D721Med (cell line): ENCODE measurements around the gene PHKA2.

Source experiments
- DNase-seq: peaks from one replicate; pipeline ENCODE4 v3.0.0; 2011; ENCODE audit warnings: low spot score; ENCODE audit not compliant: insufficient read length
- FAIRE-seq: peaks from 2 replicates; lab custom pipeline; 2011; peaks lifted over from hg19 to GRCh38; lab: Jason Lieb, UNC
- TF ChIP-seq, protein P1 (sequence below): IDR thresholded peaks from 2 replicates; pipeline ENCODE4 v1.5.1; 2012; ENCODE audit warnings: mild to moderate bottlenecking, control low read depth; ENCODE audit not compliant: insufficient read depth; ENCODE audit errors: missing control alignments

The PHKA2 gene

GRCh38 chrX:18898091-18898490, 85.8 kb downstream of the PHKA2 start:
- DNase-seq, result no peak
- TF ChIP-seq, protein P1, sequence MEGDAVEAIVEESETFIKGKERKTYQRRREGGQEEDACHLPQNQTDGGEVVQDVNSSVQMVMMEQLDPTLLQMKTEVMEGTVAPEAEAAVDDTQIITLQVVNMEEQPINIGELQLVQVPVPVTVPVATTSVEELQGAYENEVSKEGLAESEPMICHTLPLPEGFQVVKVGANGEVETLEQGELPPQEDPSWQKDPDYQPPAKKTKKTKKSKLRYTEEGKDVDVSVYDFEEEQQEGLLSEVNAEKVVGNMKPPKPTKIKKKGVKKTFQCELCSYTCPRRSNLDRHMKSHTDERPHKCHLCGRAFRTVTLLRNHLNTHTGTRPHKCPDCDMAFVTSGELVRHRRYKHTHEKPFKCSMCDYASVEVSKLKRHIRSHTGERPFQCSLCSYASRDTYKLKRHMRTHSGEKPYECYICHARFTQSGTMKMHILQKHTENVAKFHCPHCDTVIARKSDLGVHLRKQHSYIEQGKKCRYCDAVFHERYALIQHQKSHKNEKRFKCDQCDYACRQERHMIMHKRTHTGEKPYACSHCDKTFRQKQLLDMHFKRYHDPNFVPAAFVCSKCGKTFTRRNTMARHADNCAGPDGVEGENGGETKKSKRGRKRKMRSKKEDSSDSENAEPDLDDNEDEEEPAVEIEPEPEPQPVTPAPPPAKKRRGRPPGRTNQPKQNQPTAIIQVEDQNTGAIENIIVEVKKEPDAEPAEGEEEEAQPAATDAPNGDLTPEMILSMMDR, result no peak
- no peak for FAIRE-seq

- FAIRE-seq, result no peak
- DNase-seq, result no peak
Observed at GRCh38 chrX:18897611-18898010, 86.3 kb downstream of the PHKA2 start.

DNA sequence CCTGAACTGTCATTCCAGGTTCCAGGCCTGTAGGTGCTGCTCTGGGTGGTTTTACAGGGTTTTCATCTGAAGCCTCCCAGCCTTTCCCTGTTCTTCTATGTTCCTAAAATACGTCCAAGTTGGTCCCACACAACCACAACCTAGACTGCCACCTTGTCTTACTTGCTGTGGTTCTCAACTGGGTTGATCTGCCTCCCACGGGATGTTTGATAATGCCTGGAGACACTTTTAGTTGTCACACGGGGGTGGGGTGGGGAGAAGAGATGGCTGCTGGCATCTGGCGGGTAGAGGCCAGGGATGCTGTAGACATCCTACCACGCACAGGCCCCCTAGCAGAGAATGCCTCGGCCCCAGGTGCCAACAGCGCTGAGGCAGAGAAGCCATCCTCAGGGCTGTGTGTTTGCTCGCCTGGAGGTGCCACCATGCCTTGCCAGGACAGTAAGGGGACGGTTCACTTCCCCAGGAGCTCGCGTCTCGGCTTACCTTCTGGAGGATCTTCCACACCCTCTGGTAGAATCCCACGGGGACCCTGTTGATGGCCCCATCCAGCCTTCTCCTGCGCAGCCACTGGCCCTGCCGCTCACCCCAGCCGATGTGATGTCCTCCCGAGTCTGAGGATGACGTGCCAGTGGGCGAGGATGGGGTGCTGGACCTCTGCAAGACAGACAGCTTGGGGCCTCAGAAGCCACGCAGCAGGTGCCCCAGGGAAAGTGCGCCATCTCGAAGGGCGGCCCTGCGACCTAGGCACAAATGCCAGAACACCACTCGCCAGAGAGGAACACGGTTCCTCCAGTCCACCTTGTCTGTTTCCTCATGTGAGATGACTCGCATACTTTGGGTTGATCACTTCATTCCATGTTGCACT, 87.0 kb downstream of the PHKA2 start:
- FAIRE-seq (no peak), DNase-seq (no peak)
- TF ChIP-seq, protein P1, result no peak

More at GRCh38 chrX:18897611-18898010, 86.3 kb downstream of the PHKA2 start:
- TF ChIP-seq, protein P1, result no peak

- no peak for DNase-seq
- TF ChIP-seq, protein P1, result no peak
- no peak for FAIRE-seq
Observed at GRCh38 chrX:18895189-18895951, 88.5 kb downstream of the PHKA2 start.

GRCh38 chrX:18894156-18894555, 89.8 kb downstream of the PHKA2 start:
- TF ChIP-seq, protein P1, result no peak
- DNase-seq (no peak), FAIRE-seq (no peak)

DNA sequence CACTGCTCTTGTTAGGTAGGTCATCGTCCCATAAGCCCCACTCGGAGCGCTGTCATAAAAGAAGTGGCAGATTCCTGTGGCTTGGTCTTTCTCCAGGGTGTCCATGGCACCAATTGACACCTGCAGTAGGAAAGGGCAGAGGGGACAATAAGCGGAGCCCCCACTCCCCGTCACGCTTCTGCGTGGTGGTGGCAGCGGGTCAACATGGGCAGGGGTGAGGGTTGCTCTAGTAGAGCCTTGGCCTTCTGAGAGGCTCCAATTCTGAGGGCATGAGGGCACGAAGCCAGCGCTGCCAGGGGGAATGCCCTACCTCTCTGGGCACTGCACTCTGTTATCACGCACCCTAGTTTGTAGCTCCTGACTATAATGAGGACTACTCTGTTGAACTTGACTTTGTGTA, 90.4 kb downstream of the PHKA2 start:
- no peak for FAIRE-seq
- TF ChIP-seq, protein P1, result no peak
- DNase-seq, result no peak

GRCh38 chrX:18892899-18893298, 91.0 kb downstream of the PHKA2 start:
- FAIRE-seq (no peak), DNase-seq (no peak)
- TF ChIP-seq, protein P1, result no peak
